ENCODE data around the gene CHAC1. TPM values are rescaled to one million over a fixed set of nuclear protein-coding genes. Genes with fewer than 3 reads are reported as not detected.
A peak's percentile ranks its signal among the peaks of the same experiment; 100 is the strongest.

CHAC1 gene
- total RNA-seq, 4 donors from 2014 or later = 0.60 to 6.7 (median 2.5) TPM

DNA sequence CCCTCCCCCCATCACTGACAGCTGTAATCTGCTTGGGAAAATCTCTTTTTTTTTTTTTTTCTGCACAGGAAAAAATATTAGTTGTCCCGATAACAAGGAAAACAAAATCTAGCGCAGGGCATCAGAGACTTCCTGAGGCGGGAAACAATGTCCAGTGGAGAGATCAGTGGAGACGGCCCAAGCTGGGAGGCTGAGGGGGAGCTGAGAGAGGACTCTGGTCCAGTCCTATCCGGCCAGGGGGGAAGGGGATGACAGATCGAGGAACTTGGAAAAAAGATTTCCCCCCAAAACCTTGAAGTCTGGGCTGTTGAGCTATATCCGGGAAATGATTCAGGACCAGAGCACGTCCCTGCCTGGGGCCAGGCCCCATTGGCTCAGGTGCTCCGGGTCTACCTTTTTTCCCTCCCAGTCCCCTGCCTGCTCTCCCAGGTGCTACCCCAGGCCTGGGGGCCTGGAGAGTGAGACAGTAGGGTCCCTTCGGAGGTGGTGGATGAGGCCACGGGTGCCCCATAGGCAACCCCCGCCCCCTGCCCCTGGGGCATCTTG, 38.1 kb upstream of the CHAC1 start:
- Histone ChIP-seq H3K4me3 (no peak overlapping the region), H3K4me1 (no peaks in the 10 kb centered on the region), H3K9me3 (no peaks in the 10 kb centered on the region), H3K36me3 (no peaks in the 10 kb centered on the region), H3K27me3 (no peaks in the 10 kb centered on the region), H3K27ac (no peak overlapping the region)
- no peak for DNase-seq
- in situ Hi-C loops (cut with MboI; ENCODE audit: low pct_ligation_motif_present in 1 of 4, low pct_unique_long_range_greater_than_20kb in 1 of 4, low sequenced_read_pairs in 3 of 4) = loop anchor here in 1 of 4 donors (25.0 kb wide), 1 partner anchor 97 kb away; no protein-coding TSS in a partner anchor
- TF ChIP-seq POLR2AphosphoS5 (IDR thresholded peaks at IDR 0.05) (no peak), EP300 (IDR thresholded peaks at IDR 0.05; ENCODE audit: low read depth) (no peak), POLR2A (IDR thresholded peaks at IDR 0.05) (no peak)
- TF ChIP-seq, protein P1, sequence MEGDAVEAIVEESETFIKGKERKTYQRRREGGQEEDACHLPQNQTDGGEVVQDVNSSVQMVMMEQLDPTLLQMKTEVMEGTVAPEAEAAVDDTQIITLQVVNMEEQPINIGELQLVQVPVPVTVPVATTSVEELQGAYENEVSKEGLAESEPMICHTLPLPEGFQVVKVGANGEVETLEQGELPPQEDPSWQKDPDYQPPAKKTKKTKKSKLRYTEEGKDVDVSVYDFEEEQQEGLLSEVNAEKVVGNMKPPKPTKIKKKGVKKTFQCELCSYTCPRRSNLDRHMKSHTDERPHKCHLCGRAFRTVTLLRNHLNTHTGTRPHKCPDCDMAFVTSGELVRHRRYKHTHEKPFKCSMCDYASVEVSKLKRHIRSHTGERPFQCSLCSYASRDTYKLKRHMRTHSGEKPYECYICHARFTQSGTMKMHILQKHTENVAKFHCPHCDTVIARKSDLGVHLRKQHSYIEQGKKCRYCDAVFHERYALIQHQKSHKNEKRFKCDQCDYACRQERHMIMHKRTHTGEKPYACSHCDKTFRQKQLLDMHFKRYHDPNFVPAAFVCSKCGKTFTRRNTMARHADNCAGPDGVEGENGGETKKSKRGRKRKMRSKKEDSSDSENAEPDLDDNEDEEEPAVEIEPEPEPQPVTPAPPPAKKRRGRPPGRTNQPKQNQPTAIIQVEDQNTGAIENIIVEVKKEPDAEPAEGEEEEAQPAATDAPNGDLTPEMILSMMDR (IDR thresholded peaks at IDR 0.05) = no peak
- 87 to 93% methylated on average over 6 to 11 of the region's 12 CpGs for WGBS, 2 donors (ENCODE audit: low coverage in 1 of 2)
- intact Hi-C loops (cut with DNase I; ENCODE audit: low total_unique reads) = no loop called here

DNA sequence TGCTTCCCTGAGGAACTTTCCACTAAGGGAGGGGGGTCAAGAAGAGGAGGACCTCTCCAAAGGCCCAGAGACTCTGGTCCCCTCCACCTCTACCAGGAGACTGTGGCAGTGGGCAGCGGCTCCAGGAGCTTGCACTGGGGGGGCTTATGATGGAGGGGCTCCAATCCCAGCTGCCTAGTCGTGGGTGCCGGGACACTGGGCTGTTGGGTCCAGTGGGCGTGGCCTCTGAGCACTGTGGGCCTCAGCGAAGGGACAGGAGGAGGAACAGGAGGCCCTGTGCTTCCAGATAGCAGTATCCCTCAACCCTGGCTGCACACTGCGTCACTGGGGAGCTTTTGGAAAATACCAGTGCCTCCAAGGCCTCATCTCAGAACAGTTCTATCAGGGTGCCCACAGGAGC, 37.6 kb upstream of the CHAC1 start:
- no peak for TF ChIP-seq EP300 (IDR thresholded peaks at IDR 0.05; ENCODE audit: low read depth)
- no peak for TF ChIP-seq POLR2AphosphoS5 (IDR thresholded peaks at IDR 0.05)
- no peak for TF ChIP-seq POLR2A (IDR thresholded peaks at IDR 0.05)
- TF ChIP-seq, protein P1 (IDR thresholded peaks at IDR 0.05) = no peak
- intact Hi-C loops (cut with DNase I; ENCODE audit: low total_unique reads) = no loop called here
- H3K9me3 ChIP-seq = no peaks in the 10 kb centered on the region
- H3K4me1 ChIP-seq = no peaks in the 10 kb centered on the region
- DNase-seq = no peak
- no peak overlapping the region for H3K27ac ChIP-seq
- no peaks in the 10 kb centered on the region for H3K27me3 ChIP-seq
- WGBS, 2 donors (ENCODE audit: low coverage in 1 of 2) = 79% methylated on average over 6 of the region's 6 CpGs; no CpG with 5 or more reads in 1 of the 2 donors
- H3K36me3 ChIP-seq = no peaks in the 10 kb centered on the region
- in situ Hi-C loops (cut with MboI; ENCODE audit: low pct_ligation_motif_present in 1 of 4, low pct_unique_long_range_greater_than_20kb in 1 of 4, low sequenced_read_pairs in 3 of 4) = loop anchor here in 1 of 4 donors (25.0 kb wide), 1 partner anchor 97 kb away; no protein-coding TSS in a partner anchor
- no peak overlapping the region for H3K4me3 ChIP-seq

DNA sequence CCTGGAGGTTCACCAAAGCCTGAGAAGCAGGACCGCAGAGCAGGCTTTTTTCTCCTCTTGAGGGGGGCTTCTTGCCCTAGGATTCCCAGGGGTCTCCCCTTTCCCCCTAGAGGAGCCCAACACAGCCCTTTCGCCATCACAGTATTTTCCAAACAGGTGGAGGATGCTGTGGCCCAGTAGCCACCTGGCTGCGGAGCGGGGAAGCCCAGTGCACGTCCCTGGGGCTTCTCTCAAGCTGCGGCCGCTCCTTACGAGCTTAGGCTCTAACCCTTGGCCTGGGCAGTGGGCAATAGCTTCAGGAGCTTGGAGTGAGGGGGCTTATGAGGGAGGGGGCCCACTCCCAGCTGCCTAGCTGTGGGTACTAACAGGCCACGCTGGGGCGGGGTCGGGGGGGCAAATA, 35.7 kb upstream of the CHAC1 start:
- in situ Hi-C loops (cut with MboI; ENCODE audit: low pct_ligation_motif_present in 1 of 4, low pct_unique_long_range_greater_than_20kb in 1 of 4, low sequenced_read_pairs in 3 of 4) (loop anchor here in 1 of 4 donors (25.0 kb wide), 1 partner anchor 95 kb away; no protein-coding TSS in a partner anchor), intact Hi-C loops (cut with DNase I; ENCODE audit: low total_unique reads) (no loop called here)
- Histone ChIP-seq H3K36me3 (no peaks in the 10 kb centered on the region), H3K27ac (peak overlapping the region in 1 of 4 donors; percentile 9), H3K4me3 (no peak overlapping the region), H3K9me3 (no peaks in the 10 kb centered on the region), H3K4me1 (peaks cover 0 to 11% (median 7%) of the 10 kb centered on the region in 4 donors), H3K27me3 (no peaks in the 10 kb centered on the region)
- no peak for DNase-seq
- WGBS, 2 donors (ENCODE audit: low coverage in 1 of 2) = 71% methylated on average over 11 of the region's 11 CpGs; no CpG with 5 or more reads in 1 of the 2 donors
- no peak for TF ChIP-seq EP300 (IDR thresholded peaks at IDR 0.05; ENCODE audit: low read depth)
- TF ChIP-seq, protein P1 (IDR thresholded peaks at IDR 0.05) = no peak
- TF ChIP-seq POLR2A (IDR thresholded peaks at IDR 0.05) = no peak
- TF ChIP-seq POLR2AphosphoS5 (IDR thresholded peaks at IDR 0.05) = no peak

DNA sequence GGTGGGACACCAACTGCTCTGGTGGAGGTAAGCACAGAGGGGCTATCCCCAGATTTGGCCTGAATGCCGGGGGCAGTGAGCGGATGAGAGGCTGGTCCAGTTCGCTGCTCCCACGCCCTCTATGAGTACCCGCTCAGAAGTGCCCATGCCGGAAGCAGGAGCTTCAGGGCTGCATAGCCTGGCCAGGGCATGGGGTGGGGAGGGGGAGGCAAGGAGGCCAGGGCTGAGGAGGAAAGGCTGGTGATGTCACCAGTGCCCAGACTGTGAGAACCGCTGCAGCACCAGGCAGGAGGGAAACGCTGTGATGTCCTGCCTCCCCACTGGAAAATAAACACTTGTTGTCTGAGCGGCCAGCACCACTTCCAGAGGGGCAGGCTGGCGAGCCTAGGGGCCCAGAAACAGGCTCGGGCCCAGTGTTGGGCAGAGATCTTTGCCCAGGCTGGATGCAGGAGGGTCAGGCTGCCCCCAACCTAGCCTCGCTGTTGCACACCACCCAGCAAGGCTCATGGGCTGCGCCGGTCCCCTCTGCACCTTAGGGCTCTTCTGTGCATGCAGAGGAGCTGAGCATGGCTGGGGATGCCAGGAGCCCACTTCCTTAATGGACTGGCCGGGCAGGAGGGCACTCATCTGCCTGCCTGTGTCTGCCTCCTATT, 35.0 kb upstream of the CHAC1 start:
- DNase-seq = no peak
- Histone ChIP-seq H3K4me3 (no peak overlapping the region), H3K9me3 (no peaks in the 10 kb centered on the region), H3K27ac (peak overlapping the region in 2 of 4 donors; percentile 9 to 17), H3K36me3 (no peaks in the 10 kb centered on the region), H3K4me1 (peaks cover 0 to 18% (median 13%) of the 10 kb centered on the region in 4 donors), H3K27me3 (no peaks in the 10 kb centered on the region)
- intact Hi-C loops (cut with DNase I; ENCODE audit: low total_unique reads) = no loop called here
- WGBS, 2 donors (ENCODE audit: low coverage in 1 of 2) = 85% methylated on average over 13 of the region's 15 CpGs; no CpG with 5 or more reads in 1 of the 2 donors
- TF ChIP-seq POLR2A (IDR thresholded peaks at IDR 0.05) (no peak), EP300 (IDR thresholded peaks at IDR 0.05; ENCODE audit: low read depth) (no peak), POLR2AphosphoS5 (IDR thresholded peaks at IDR 0.05) (no peak)
- TF ChIP-seq, protein P1 (IDR thresholded peaks at IDR 0.05) = no peak
- in situ Hi-C loops (cut with MboI; ENCODE audit: low pct_ligation_motif_present in 1 of 4, low pct_unique_long_range_greater_than_20kb in 1 of 4, low sequenced_read_pairs in 3 of 4) = loop anchor here in 1 of 4 donors (25.0 kb wide), 1 partner anchor 94 kb away; no protein-coding TSS in a partner anchor

Data from transverse colon (tissue), 4 donors.